K562 (cell line): Measurements from ENCODE around the gene EVI5L. TPM values are rescaled to one million over a fixed set of nuclear protein-coding genes. Genes with fewer than 3 reads are reported as not detected.

ENCODE experiments used
- ARNT ChIP-seq, 2 experiments: fragments of 450-650 bp; IDR thresholded peaks; 2 replicates each; pipeline ENCODE4 v1.6.1; 2016; ENCODE audit warnings: mild to moderate bottlenecking in 1 of 2
- HDAC6 ChIP-seq: IDR thresholded peaks from 2 replicates; pipeline ENCODE4 v1.6.1; 2012; ENCODE audit warnings: low read depth, mild to moderate bottlenecking, control low read depth, inconsistent platforms, low read length, moderate library complexity
- HDAC8 ChIP-seq: fragments of 450-650 bp; IDR thresholded peaks from 2 replicates; pipeline ENCODE4 v1.6.1; 2016; ENCODE audit warnings: mild to moderate bottlenecking, missing genetic modification characterization, moderate library complexity, missing compliant biosample characterization
- MTA2 ChIP-seq: fragments of 450-650 bp; IDR thresholded peaks from 2 replicates; pipeline ENCODE4 v1.6.1; 2016; ENCODE audit warnings: low read depth
- MXI1 ChIP-seq: IDR thresholded peaks from 2 replicates; pipeline ENCODE4 v1.6.1; 2011; ENCODE audit warnings: low read depth, mild to moderate bottlenecking, improper control_type of control experiment, low read length
- NFRKB ChIP-seq: fragments of 450-650 bp; IDR thresholded peaks from 2 replicates; pipeline ENCODE4 v1.6.1; 2016; ENCODE audit warnings: low read depth
- RBM17 ChIP-seq: fragments of 200-400 bp; formaldehyde crosslinking; IDR thresholded peaks from 2 replicates; pipeline ENCODE4 v1.6.1; 2017; ENCODE audit warnings: low read depth, mild to moderate bottlenecking, low read length, borderline replicate concordance
- SMARCB1 ChIP-seq: IDR thresholded peaks from 2 replicates; pipeline ENCODE4 v1.6.1; 2011; ENCODE audit warnings: improper control_type of control experiment, low read depth; ENCODE audit not compliant: insufficient read length
- STAT5A ChIP-seq: IDR thresholded peaks from 2 replicates; pipeline ENCODE4 v1.6.1; 2012; ENCODE audit warnings: low read length, inconsistent platforms, borderline replicate concordance
- THRAP3 ChIP-seq: fragments of 450-650 bp; IDR thresholded peaks from 2 replicates; pipeline ENCODE4 v1.6.1; 2016; ENCODE audit warnings: mild to moderate bottlenecking, inconsistent platforms, borderline replicate concordance
- ZNF146 ChIP-seq: IDR thresholded peaks from one replicate; pipeline ENCODE4 v1.6.1; 2018; ENCODE audit warnings: missing compliant biosample characterization; ENCODE audit not compliant: unreplicated experiment
- ZNF436 ChIP-seq: fragments of 250-450, 450-650 bp; sonication (Bioruptor Pico); formaldehyde crosslinking; IDR thresholded peaks from 2 replicates; pipeline ENCODE4 v1.7.0; 2020; ENCODE audit warnings: mild to moderate bottlenecking
- ZNF76 ChIP-seq: fragments of 250-450 bp; sonication (Bioruptor Pico); IDR thresholded peaks from 2 replicates; pipeline ENCODE4 v1.4.0; 2020; ENCODE audit warnings: mild to moderate bottlenecking, moderate library complexity, borderline replicate concordance
- polyA plus RNA-seq, 8 experiments: library from polyadenylated mRNA; depleted of rRNA in 4 of 8; stranded (reverse) in 5 of 8; unstranded in 3 of 8; fragments of >200 nt; fragmentation: Nextera tagmentation in 2 of 8; fragmentation: Illumina TruSeq in 1 of 8; extraction: Ambion mirVana in 2 of 8; extraction: Trizol in 1 of 8; gene quantifications; 2 replicates each; pipeline versions ENCODE4 v1.2.1 to v1.2.3, GENCODE V29; 2011 to 2014; ENCODE audit warnings: inconsistent platforms in 1 of 8, missing spikeins in 1 of 8
- total RNA-seq, 7 experiments: library from RNA; depleted of rRNA in 6 of 7; stranded (reverse); fragments of >200 nt in 6 of 7; fragmentation: Illumina TruSeq in 2 of 7; extraction: Trizol in 2 of 7; gene quantifications; 2 replicates each; pipeline versions ENCODE4 v1.2.1 to v1.2.3, GENCODE V29; 2011 to 2021; ENCODE audit warnings: low replicate concordance in 1 of 7
- TF ChIP-seq, protein P1 (sequence below): fragments of 450-650 bp; IDR thresholded peaks from 2 replicates; pipeline ENCODE4 v1.7.1; 2018; ENCODE audit warnings: mild to moderate bottlenecking, low read depth; ENCODE audit not compliant: partially characterized antibody
- TF ChIP-seq, protein P2 (sequence below): fragments of 250-450 bp; sonication (Bioruptor Pico); IDR thresholded peaks from 2 replicates; pipeline ENCODE4 v1.5.0; 2021; ENCODE audit warnings: mild to moderate bottlenecking, moderate library complexity
- TF ChIP-seq, protein P3 (sequence below): fragments of 450-650 bp; IDR thresholded peaks from 2 replicates; pipeline ENCODE4 v1.6.1; 2016; ENCODE audit warnings: antibody characterized with exemption

EVI5L gene
- total and polyA plus RNA-seq, 9 of the 15 experiments (the other 6 are each of a cell fraction or from before 2014, with no cell fraction given) = 0.69 to 1.8 (median 1.2) TPM; not detected in 2

DNA sequence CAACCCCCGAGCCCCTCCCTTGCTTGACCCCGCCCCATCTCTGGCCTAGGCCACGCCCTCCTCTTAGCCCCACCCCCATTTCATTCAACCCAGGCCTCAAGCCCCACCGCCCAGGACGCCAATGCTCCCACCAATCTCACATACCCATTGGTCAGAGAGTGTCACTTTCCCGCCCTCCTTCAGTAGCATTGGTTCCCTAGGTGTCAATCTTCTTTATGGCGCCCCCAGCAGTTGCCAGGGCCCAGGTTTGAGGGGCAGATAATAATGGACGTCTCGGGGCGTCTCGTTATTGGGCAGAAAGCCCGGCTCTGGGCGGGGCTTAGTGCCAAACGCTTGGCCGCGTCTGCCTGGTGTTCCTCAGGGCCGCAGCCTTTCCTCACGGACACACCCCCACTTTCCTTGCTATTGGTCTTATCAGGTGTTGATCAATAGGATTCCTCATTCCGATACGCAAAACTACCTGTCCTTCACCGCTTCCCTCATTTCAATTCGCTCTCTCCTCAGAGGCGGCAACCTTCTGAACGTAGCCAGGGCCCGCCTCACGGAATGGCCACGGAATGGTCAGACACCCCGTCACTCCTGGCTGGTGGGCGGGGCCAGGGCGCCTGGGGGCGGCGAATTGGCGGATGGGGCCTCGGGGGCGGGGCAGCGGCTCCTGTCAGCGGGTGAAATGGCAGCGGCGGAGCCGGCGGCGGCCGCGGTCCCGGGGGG is at the start of gene EVI5L (continued):
- TF ChIP-seq, protein P1, sequence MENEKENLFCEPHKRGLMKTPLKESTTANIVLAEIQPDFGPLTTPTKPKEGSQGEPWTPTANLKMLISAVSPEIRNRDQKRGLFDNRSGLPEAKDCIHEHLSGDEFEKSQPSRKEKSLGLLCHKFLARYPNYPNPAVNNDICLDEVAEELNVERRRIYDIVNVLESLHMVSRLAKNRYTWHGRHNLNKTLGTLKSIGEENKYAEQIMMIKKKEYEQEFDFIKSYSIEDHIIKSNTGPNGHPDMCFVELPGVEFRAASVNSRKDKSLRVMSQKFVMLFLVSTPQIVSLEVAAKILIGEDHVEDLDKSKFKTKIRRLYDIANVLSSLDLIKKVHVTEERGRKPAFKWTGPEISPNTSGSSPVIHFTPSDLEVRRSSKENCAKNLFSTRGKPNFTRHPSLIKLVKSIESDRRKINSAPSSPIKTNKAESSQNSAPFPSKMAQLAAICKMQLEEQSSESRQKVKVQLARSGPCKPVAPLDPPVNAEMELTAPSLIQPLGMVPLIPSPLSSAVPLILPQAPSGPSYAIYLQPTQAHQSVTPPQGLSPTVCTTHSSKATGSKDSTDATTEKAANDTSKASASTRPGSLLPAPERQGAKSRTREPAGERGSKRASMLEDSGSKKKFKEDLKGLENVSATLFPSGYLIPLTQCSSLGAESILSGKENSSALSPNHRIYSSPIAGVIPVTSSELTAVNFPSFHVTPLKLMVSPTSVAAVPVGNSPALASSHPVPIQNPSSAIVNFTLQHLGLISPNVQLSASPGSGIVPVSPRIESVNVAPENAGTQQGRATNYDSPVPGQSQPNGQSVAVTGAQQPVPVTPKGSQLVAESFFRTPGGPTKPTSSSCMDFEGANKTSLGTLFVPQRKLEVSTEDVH = peak; percentile 60
- TF ChIP-seq MXI1 = no peak
- no peak for TF ChIP-seq RBM17
- no peak for TF ChIP-seq HDAC8 (tag)
- no peak for TF ChIP-seq SMARCB1
- TF ChIP-seq, protein P2, sequence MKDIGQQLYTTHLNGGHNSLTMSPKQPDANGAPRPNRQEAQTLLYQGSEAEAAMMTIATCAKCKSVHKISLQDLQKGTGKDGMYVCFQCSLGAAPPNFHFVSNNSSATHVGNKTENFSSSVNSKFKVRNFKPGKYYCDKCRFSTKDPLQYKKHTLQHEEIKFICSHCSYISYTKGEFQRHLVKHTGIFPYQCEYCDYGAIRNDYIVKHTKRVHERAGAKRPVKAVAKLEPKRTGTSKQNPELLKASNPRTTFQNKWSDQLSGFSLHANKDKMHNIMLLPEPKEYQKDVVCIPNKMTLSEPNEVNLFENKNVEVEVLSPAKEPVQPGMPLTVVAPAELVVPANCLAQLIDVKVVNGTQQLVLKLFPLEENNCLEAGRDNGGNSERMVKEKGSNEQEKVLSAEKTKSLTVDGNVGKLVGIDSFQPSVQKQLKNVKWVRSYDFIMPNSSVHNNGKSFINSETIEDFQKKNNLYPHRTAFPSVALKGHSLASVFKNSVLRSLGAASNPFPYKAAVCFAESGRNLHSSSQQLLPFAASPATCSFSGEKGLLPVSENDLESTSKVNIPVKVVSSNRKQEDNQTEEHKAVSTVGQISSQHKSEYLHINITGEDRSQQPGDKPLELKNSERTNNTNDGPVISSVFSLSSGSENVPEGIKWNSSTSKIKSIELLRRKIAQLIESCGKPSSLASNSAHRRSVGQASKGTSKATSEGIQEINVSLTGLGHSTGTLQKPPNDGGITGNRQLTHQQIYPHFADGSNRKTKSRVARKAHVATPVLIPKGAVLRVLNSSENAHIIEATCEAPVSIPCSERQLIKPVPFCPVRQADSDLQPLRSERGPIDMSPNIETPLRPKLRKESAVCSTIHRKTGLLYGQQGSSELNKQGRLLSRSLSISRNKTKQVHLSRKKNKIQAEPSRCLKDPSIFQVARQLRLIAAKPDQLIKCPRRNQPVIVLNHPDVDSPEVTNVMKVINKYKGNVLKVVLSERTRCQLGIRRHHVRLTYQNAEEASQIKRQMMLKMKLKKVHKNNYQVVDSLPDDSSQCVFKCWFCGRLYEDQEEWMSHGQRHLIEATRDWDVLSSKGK = no peak
- TF ChIP-seq ZNF436 (CRISPR knock-in tag) = no peak
- TF ChIP-seq NFRKB = no peak
- TF ChIP-seq THRAP3 = no peak
- TF ChIP-seq STAT5A = no peak
- no peak for TF ChIP-seq ZNF146 (CRISPR knock-in tag)
- no peak for TF ChIP-seq MTA2
- no peak for TF ChIP-seq ZNF76 (CRISPR knock-in tag)
- TF ChIP-seq, protein P3, sequence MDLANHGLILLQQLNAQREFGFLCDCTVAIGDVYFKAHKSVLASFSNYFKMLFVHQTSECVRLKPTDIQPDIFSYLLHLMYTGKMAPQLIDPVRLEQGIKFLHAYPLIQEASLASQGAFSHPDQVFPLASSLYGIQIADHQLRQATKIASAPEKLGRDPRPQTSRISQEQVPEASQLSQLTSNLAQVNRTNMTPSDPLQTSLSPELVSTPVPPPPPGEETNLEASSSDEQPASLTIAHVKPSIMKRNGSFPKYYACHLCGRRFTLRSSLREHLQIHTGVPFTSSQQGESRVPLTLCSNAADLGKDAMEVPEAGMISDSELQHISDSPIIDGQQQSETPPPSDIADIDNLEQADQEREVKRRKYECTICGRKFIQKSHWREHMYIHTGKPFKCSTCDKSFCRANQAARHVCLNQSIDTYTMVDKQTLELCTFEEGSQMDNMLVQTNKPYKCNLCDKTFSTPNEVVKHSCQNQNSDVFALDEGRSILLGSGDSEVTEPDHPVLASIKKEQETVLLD = no peak
- no peak for TF ChIP-seq ARNT (IDR thresholded peaks at IDR 0.05)
- TF ChIP-seq HDAC6 = no peak
